Measurements from ENCODE around the gene HLF. TPM values are rescaled to one million over a fixed set of nuclear protein-coding genes. Genes with fewer than 3 reads are reported as not detected.
"Not testable (repeated sequence)": the region's sequence is repeated elsewhere in the genome, so short reads cannot be mapped to it uniquely, and the experiment has no call there.

The HLF gene
- total RNA-seq, 2 experiments from 2014 or later, result 0.67 to 1.3 TPM

DNA sequence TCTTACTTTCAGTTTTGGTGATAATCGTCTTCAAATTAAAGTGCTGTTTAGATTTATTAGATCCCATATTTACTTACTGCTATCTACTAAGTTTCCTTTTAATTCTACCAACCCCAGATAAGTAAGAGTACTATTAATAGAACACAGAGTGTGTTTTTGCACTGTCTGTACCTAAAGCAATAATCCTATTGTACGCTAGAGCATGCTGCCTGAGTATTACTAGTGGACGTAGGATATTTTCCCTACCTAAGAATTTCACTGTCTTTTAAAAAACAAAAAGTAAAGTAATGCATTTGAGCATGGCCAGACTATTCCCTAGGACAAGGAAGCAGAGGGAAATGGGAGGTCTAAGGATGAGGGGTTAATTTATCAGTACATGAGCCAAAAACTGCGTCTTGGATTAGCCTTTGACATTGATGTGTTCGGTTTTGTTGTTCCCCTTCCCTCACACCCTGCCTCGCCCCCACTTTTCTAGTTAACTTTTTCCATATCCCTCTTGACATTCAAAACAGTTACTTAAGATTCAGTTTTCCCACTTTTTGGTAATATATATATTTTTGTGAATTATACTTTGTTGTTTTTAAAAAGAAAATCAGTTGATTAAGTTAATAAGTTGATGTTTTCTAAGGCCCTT, 56.8 kb downstream of the HLF start:
- Mint-ChIP-seq H3K27me3 (peaks cover 6% of the 10 kb centered on the region), H3K36me3 (no peaks in the 10 kb centered on the region), H3K4me1 (peaks cover 2% of the 10 kb centered on the region), H3K27ac (no peak overlapping the region), H3K9me3 (no peaks in the 10 kb centered on the region), H3K4me3 (no peak overlapping the region)
- no peak for ATAC-seq (ENCODE audit: low read depth)
- POLR2A ChIA-PET, result no interaction called here
- no peak for DNase-seq

DNA sequence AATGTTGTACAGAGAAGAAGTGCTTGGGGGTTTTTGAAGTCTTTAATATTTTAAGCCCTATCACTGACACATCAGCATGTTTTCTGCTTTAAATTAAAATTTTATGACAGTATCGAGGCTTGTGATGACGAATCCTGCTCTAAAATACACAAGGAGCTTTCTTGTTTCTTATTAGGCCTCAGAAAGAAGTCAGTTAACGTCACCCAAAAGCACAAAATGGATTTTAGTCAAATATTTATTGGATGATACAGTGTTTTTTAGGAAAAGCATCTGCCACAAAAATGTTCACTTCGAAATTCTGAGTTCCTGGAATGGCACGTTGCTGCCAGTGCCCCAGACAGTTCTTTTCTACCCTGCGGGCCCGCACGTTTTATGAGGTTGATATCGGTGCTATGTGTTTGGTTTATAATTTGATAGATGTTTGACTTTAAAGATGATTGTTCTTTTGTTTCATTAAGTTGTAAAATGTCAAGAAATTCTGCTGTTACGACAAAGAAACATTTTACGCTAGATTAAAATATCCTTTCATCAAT, 57.8 kb downstream of the HLF start:
- no peak for ATAC-seq (ENCODE audit: low read depth)
- Mint-ChIP-seq H3K4me1 (peaks cover 2% of the 10 kb centered on the region), H3K36me3 (no peaks in the 10 kb centered on the region), H3K9me3 (no peaks in the 10 kb centered on the region), H3K27me3 (peaks cover 3% of the 10 kb centered on the region), H3K4me3 (no peak overlapping the region), H3K27ac (no peak overlapping the region)
- POLR2A ChIA-PET, result no interaction called here
- DNase-seq, result no peak

DNA sequence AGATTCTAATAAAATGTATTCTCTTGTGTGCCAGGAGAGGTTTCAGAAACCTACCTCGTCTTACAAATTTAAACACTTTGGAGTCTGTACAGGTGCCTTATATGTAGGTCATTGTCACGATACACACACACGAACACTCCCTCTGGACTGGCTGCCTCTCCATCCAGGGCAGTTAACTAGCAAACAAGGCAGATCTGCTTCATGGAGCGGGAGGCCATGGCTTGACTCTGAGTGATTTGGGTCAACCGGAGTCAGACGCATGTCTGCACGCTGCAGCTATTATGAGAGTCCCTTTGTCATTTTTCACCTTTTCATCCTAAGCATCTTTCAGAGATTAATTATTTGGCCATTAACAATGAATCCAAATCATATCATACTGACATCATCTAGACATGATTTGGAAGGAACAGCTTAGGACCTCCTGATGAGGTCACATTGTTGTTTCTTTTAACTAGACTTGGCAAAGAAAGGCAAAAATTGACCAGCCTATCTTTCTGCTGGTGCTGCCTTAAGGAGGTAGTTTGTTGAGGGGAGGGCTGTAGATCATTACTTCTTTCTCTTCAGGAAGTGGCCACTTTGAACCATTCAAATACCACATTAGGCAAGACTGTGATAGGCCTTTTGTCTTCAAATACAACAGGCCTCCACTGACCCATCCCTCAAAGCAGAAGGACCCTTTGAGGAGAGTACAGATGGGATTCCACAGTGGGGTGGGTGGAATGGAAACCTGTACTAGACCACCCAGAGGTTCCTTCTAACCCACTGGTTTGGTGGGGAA, 58.9 kb downstream of the HLF start:
- peaks cover 2% of the 10 kb centered on the region for H3K4me1 Mint-ChIP-seq
- H3K4me3 Mint-ChIP-seq, result no peak overlapping the region
- ATAC-seq (ENCODE audit: low read depth) (no peak), DNase-seq (no peak)
- peaks cover 2% of the 10 kb centered on the region for H3K9me3 Mint-ChIP-seq
- no peak overlapping the region for H3K27ac Mint-ChIP-seq
- POLR2A ChIA-PET, result no interaction called here
- H3K36me3 Mint-ChIP-seq, result no peaks in the 10 kb centered on the region
- H3K27me3 Mint-ChIP-seq, result peaks cover 2% of the 10 kb centered on the region

DNA sequence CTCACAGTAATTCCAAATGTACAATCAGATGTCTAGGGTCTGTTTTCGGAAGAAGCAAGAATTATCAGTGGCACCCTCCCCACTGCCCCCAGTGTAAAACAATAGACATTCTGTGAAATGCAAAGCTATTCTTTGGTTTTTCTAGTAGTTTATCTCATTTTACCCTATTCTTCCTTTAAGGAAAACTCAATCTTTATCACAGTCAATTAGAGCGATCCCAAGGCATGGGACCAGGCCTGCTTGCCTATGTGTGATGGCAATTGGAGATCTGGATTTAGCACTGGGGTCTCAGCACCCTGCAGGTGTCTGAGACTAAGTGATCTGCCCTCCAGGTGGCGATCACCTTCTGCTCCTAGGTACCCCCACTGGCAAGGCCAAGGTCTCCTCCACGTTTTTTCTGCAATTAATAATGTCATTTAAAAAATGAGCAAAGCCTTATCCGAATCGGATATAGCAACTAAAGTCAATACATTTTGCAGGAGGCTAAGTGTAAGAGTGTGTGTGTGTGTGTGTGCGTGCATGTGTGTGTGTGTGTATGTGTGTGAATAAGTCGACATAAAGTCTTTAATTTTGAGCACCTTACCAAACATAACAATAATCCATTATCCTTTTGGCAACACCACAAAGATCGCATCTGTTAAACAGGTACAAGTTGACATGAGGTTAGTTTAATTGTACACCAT, 59.7 kb downstream of the HLF start:
- ATAC-seq (ENCODE audit: low read depth) (peak; percentile 60), DNase-seq (no peak)
- peaks cover 2% of the 10 kb centered on the region for H3K4me1 Mint-ChIP-seq
- H3K4me3 Mint-ChIP-seq, result no peak overlapping the region
- no peak overlapping the region for H3K27ac Mint-ChIP-seq
- no peaks in the 10 kb centered on the region for H3K36me3 Mint-ChIP-seq
- H3K9me3 Mint-ChIP-seq, result peaks cover 4% of the 10 kb centered on the region
- POLR2A ChIA-PET, result no interaction called here
- H3K27me3 Mint-ChIP-seq, result no peaks in the 10 kb centered on the region

DNA sequence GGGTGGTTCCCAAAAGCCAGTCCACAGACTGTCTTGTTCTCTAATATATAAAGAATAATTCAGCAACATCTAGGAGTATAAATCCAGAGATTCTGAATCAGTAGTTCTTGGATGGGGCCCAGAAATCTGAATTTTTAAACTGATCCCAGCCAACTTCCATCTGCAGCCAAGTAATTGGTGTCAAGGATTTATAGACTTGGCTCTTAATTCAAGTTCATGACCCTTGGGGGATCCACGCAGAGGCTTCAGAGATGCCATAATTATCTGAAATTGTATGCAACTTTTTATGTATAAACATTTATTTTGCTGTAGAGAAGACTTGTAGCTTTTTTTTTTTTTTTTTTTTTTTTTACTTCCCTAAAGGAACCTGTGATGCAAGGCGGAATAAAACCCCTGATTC, 60.6 kb downstream of the HLF start:
- ATAC-seq (ENCODE audit: low read depth), result no peak
- H3K27me3 Mint-ChIP-seq, result no peaks in the 10 kb centered on the region
- peaks cover 4% of the 10 kb centered on the region for H3K9me3 Mint-ChIP-seq
- POLR2A ChIA-PET, result interaction anchor here (0.6 to 0.7 kb wide), 2 partner anchors 37 to 129 kb away, joined by 3 to 4 read pairs; no protein-coding TSS in a partner anchor
- no peak overlapping the region for H3K27ac Mint-ChIP-seq
- H3K4me1 Mint-ChIP-seq, result peaks cover 4% of the 10 kb centered on the region
- DNase-seq, result no peak
- no peaks in the 10 kb centered on the region for H3K36me3 Mint-ChIP-seq
- no peak overlapping the region for H3K4me3 Mint-ChIP-seq

DNA sequence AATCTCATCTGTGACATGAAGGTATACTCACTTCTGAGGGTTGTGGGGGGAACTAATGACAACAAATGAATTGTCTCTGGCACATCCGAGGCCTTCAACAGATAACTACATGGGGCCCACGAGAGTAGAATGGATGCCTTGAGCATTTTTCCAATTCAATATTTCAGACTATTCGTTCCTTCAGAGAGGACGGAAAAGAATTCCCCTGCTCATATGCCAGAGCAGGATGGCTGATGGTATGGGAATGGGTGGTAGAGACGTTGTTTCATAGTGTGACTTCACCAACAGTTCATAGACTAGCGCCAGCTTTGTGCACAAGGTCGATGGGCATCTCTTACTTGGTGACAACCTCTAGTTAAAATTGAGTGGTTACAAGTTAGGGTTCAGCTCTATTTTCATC, 61.3 kb downstream of the HLF start:
- ATAC-seq (ENCODE audit: low read depth) (no peak), DNase-seq (no peak)
- H3K27ac Mint-ChIP-seq, result no peak overlapping the region
- no peaks in the 10 kb centered on the region for H3K27me3 Mint-ChIP-seq
- H3K9me3 Mint-ChIP-seq, result peaks cover 4% of the 10 kb centered on the region
- POLR2A ChIA-PET, result interaction anchor here (0.7 kb wide), 1 partner anchor 36 kb away, joined by 4 read pairs; no protein-coding TSS in a partner anchor
- peaks cover 6% of the 10 kb centered on the region for H3K4me1 Mint-ChIP-seq
- no peak overlapping the region for H3K4me3 Mint-ChIP-seq
- H3K36me3 Mint-ChIP-seq, result no peaks in the 10 kb centered on the region

DNA sequence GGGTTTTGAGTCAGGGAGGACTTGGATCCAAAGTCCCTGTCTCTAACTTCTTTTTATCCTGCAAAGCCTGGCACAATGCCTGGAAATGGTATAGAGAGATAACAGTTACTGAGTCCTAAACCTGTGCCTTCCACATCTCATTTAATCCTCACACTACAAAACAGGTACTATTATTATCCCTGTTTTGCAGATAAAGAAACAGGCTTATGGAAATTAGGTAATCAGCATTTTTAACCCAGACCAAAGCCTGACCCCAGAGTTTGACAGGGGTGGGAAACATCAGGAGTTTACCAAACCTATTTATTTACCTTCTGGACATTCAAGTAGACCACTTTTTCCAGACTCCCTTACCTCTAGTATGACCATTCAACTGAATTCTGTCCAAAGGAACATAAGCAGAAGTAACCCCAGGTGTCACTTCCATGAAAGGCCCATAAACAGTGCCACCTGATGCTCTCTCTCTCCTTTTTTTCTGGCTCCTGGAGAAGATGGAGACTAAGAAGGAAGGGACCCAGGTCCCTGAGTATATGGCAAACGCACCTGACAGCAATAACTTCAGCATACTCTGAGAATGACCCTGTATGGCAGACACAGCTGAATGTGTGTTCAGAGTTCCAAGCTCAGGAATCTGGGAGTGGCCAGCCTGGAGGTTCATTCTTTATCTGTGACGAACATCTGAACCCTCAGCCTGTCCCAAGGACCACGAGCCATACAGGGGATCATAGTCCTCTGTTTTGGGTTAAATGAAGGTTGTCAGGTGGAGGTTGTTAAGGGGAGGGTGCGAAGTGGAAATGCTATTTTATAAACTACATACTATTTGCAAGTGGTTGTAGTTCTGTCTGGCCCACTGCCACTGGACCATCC, 62.7 kb downstream of the HLF start:
- Mint-ChIP-seq H3K27ac (no peak overlapping the region), H3K36me3 (no peaks in the 10 kb centered on the region), H3K4me1 (peaks cover 10% of the 10 kb centered on the region), H3K27me3 (no peaks in the 10 kb centered on the region), H3K9me3 (peaks cover 4% of the 10 kb centered on the region), H3K4me3 (no peak overlapping the region)
- POLR2A ChIA-PET, result no interaction called here
- ATAC-seq (ENCODE audit: low read depth) (no peak), DNase-seq (no peak)

DNA sequence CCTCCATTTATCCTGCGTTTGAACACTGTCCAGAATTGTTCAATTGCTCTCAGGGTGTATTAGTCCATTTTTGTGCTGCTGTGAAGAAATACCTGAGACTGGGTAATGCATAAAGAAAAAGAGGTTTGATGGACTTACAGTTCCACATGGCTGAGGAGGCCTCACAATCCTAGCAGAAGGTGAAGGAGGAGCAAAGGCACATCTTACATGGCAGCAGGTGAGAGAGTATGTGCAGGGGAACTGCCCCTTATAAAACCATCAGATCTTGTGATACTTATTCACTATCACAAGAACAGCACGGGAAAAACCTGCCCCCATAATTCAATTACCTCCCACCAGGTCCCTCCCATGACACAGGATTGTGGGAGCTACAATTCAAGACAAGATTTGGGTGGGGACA, 63.8 kb downstream of the HLF start:
- H3K27me3 Mint-ChIP-seq; H3K36me3 Mint-ChIP-seq; ATAC-seq (ENCODE audit: low read depth); H3K27ac Mint-ChIP-seq; H3K4me3 Mint-ChIP-seq; H3K9me3 Mint-ChIP-seq; POLR2A ChIA-PET; DNase-seq: not testable (repeated sequence)
- H3K4me1 Mint-ChIP-seq, result peaks cover 14% of the 10 kb centered on the region

DNA sequence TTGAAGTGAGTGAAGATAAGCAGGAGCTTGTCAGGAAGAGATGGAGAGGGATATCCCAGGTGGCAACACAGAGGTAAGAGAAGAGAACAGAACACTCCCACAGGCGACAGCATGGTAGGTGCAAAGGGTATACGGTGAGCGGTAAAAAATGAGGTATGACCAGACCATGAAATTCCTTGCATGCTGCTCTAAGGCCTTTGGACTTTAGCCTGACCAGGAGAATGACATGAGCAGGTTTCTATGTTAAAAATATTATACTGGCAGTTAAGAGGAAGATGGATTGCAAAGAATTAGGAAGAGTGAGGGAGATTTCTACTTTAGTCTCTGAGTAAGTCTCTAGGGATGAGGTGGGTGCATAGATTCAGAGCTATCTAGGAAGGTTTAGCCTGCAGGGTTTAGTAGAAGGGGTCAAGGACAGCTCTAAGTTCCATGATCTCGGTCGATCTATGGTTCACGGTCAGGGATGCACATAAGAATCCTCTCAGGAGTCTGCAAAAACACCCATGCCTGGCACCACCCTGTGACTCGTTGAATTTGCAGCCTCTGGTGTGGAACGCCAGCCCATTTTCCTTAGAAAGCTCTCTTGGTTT, 65.7 kb downstream of the HLF start:
- no peak overlapping the region for H3K4me3 Mint-ChIP-seq
- H3K36me3 Mint-ChIP-seq, result no peaks in the 10 kb centered on the region
- ATAC-seq (ENCODE audit: low read depth) (no peak), DNase-seq (no peak)
- no peak overlapping the region for H3K27ac Mint-ChIP-seq
- H3K4me1 Mint-ChIP-seq, result peaks cover 16% of the 10 kb centered on the region
- H3K9me3 Mint-ChIP-seq, result peaks cover 5% of the 10 kb centered on the region
- peaks cover 6% of the 10 kb centered on the region for H3K27me3 Mint-ChIP-seq
- POLR2A ChIA-PET, result no interaction called here

DNA sequence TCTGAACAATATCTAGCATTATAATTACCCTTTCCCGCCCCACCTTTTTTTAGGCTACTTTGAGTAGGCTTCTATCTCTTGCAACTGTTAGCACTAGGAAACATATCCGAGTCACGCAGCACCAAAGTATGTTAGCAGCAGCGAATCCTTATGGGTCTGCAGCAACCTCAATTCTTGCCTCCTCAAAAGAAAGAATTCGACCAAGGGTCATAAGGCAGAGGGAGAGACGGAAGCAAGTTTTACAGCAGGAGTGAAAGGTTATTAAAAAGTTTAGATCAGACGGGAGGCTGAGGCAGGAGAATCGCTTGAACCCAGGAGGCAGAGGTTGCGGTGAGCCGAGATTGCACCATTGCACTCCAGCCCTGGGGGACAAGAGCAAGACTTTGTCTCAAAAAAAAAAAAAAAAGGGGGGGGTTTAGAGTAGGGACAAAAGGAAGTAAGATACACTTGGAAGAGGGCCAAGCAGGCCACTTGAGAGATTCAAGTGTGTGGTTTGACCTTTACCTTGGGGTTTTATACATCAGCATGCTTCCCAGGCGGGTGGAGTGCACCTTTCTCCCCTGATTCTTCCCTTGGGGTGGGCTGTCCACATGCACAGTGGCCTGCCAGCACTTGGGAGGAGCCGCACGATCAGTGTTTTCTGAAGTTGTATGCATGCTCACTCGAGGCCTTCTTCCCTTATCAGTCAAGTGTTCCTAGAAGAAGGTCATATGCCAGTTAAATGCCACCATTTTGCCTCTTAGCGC, 67.7 kb downstream of the HLF start:
- DNase-seq (no peak), ATAC-seq (ENCODE audit: low read depth) (peak; percentile 30)
- Mint-ChIP-seq H3K9me3 (peaks cover 5% of the 10 kb centered on the region), H3K4me3 (no peak overlapping the region), H3K27ac (no peak overlapping the region), H3K36me3 (peaks cover 2% of the 10 kb centered on the region), H3K27me3 (peaks cover 11% of the 10 kb centered on the region), H3K4me1 (peaks cover 18% of the 10 kb centered on the region)
- POLR2A ChIA-PET, result no interaction called here

DNA sequence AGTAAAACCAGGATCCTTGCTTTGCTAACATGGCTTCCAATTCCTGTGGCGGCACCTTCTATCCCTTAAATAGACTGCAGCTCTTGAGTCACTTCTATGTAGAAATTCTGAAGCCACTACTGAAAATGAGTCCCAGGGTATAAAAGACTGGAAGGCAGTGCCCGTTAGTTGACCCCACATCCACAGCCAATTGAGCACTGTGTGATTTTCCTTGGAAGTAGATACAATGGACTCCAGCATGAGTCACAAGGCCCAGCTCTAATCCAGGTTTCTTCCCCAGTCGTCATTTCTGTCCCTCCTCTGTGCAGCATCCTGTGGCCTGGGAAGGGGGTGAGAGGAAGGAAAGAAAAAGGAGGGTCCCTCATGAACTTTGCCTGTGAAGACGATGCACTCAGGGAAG, 69.5 kb downstream of the HLF start:
- POLR2A ChIA-PET, result no interaction called here
- DNase-seq, result no peak
- H3K9me3 Mint-ChIP-seq, result peaks cover 11% of the 10 kb centered on the region
- no peak overlapping the region for H3K27ac Mint-ChIP-seq
- no peak overlapping the region for H3K4me3 Mint-ChIP-seq
- peaks cover 17% of the 10 kb centered on the region for H3K27me3 Mint-ChIP-seq
- peaks cover 6% of the 10 kb centered on the region for H3K36me3 Mint-ChIP-seq
- ATAC-seq (ENCODE audit: low read depth), result no peak
- peaks cover 18% of the 10 kb centered on the region for H3K4me1 Mint-ChIP-seq

DNA sequence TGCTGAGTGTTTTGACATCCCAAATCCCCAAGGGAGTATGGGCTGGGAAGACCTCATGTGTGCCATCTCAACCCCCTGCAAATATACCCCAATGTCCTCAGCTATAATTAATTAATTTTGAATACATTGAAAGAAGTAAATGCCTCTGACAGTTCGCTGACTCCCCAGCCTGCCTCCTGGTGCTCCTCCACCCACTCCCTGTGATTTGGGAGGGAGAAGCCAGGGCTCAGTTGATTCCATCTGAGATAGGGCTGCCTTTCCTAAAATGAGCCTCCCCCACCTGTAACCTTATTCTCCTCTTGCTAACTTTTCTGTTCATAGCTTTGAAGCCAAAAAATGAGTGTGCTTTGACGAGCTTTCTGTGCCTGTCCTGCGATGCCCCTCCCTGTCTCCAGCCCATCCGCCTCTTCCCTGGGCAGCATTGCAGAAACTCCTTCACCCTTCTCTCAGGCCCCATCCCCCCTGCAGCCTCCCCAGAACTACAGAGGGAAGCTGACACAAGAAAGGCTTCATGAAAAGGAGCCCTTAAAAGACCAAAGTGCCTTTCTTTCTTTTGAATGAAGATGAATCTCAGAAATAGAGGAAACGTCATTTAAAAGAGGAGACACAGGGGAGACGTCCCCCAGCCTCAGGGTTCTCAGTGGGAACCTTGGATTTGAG, 70.3 kb downstream of the HLF start:
- H3K36me3 Mint-ChIP-seq, result peaks cover 9% of the 10 kb centered on the region

More for the DNA sequence above, 70.3 kb downstream of the HLF start:
- Mint-ChIP-seq H3K4me3 (no peak overlapping the region), H3K27me3 (peaks cover 22% of the 10 kb centered on the region), H3K27ac (no peak overlapping the region), H3K4me1 (peaks cover 23% of the 10 kb centered on the region), H3K9me3 (peaks cover 11% of the 10 kb centered on the region)
- DNase-seq (no peak), ATAC-seq (ENCODE audit: low read depth) (no peak)
- POLR2A ChIA-PET, result interaction anchor here (0.7 kb wide), 1 partner anchor 80 kb away, joined by 3 read pairs; no protein-coding TSS in a partner anchor

Measured in activated naive CD8-positive, alpha-beta T cell treated with anti-CD3 and anti-CD28 coated beads, Interleukin-2, amount 10 ng/mL, durations not matched to agents 7 days and 5 days (primary cell).